ENCODE data around the gene DDX21.

Gene DDX21

DNA sequence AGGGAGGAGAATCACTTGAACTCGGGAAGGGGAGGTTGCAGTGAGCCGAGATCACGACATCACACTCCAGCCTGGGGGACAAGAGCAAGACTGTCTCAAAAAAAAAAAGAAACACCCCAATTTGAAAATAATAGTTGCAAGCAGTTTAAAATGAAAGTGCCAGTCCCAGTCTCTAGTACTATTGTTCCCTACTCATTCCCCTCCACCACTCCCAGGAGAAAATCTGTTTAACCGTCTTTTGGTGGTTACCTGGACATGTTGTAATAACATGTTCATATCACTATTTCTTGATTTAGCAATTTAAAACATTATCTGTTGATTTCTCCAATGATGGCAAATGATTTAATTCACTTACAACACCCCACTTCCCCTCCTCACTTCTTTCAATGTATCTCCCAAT is 77.3 kb downstream of the DDX21 start:
- no peak overlapping the region for H3K27ac ChIP-seq (ENCODE audit: low read depth, low read length)
- no peaks in the 10 kb centered on the region for H3K36me3 ChIP-seq (ENCODE audit: control insufficient read depth, insufficient read depth, low read length)
- no peaks in the 10 kb centered on the region for H3K27me3 ChIP-seq (ENCODE audit: control insufficient read depth, insufficient read depth, low read length)
- no peaks in the 10 kb centered on the region for H3K4me1 ChIP-seq (ENCODE audit: control insufficient read depth, insufficient read depth, low read length)
- H3K9ac ChIP-seq (ENCODE audit: low read length) = no peak overlapping the region
- H3K4me3 ChIP-seq (ENCODE audit: low read length) = no peak overlapping the region

Measured in rectal smooth muscle tissue (tissue), 1 donor.